WTC11 (cell line): Measurements from ENCODE around the gene SORCS2. TPM values are rescaled to one million over a fixed set of nuclear protein-coding genes. Genes with fewer than 3 reads are reported as not detected.

Source experiments
- ATAC-seq: fragments of 200-7000 bp; cut with Tn5 transposase; 2 replicates; pipeline ENCODE4 v1.10.0; 2021; ENCODE audit warnings: mild to moderate bottlenecking, moderate library complexity
- CTCF ChIA-PET: fragments of 300-600 bp; sonication (Branson Sonifier 250); formaldehyde crosslinking; loops from one replicate; lab custom pipeline; 2021; ENCODE audit warnings: antibody characterized with exemption; lab: Charles Lee
- POLR2A ChIA-PET: fragments of 350-600 bp; sonication (Branson Sonifier 250); formaldehyde crosslinking; loops from one replicate; lab custom pipeline; 2021; ENCODE audit warnings: antibody characterized with exemption; lab: Charles Lee
- DNase-seq: peaks from one replicate; pipeline ENCODE4 v3.0.0; 2021; ENCODE audit warnings: low spot score
- H3K27ac Mint-ChIP-seq: 2 replicates; pipeline ENCODE4 v1.8.0; 2021; ENCODE audit warnings: mixed read lengths
- H3K27me3 Mint-ChIP-seq: 2 replicates; pipeline ENCODE4 v1.8.0; 2021; ENCODE audit warnings: low read depth, mild to moderate bottlenecking, moderate library complexity, mixed read lengths
- H3K36me3 Mint-ChIP-seq: 2 replicates; pipeline ENCODE4 v1.8.0; 2021; ENCODE audit warnings: mixed read lengths
- H3K4me1 Mint-ChIP-seq: 2 replicates; pipeline ENCODE4 v1.8.0; 2022; ENCODE audit warnings: mixed read lengths
- H3K4me3 Mint-ChIP-seq: 2 replicates; pipeline ENCODE4 v1.8.0; 2021; ENCODE audit warnings: mild to moderate bottlenecking, moderate library complexity, mixed read lengths
- H3K9me3 Mint-ChIP-seq: 2 replicates; pipeline ENCODE4 v1.8.0; 2021; ENCODE audit warnings: mixed read lengths
- ELF4 ChIP-seq: sonication (generic); formaldehyde crosslinking; IDR thresholded peaks from 2 replicates; pipeline ENCODE4 v1.8.1; 2022; ENCODE audit warnings: low read depth, mild to moderate bottlenecking, moderate library complexity, missing genetic modification reagents
- FOXP4 ChIP-seq: sonication (generic); formaldehyde crosslinking; IDR thresholded peaks from 2 replicates; pipeline ENCODE4 v1.8.0; 2022; ENCODE audit warnings: mild to moderate bottlenecking, missing genetic modification reagents
- NFE2L1 ChIP-seq: sonication (generic); formaldehyde crosslinking; IDR thresholded peaks from 2 replicates; pipeline ENCODE4 v1.8.1; 2023; ENCODE audit warnings: missing genetic modification reagents
- PREB ChIP-seq: sonication (generic); formaldehyde crosslinking; IDR thresholded peaks from 2 replicates; pipeline ENCODE4 v1.8.1; 2022; ENCODE audit warnings: mild to moderate bottlenecking, missing genetic modification reagents, moderate library complexity, borderline replicate concordance
- SMAD3 ChIP-seq: sonication (generic); formaldehyde crosslinking; IDR thresholded peaks from 2 replicates; pipeline ENCODE4 v1.8.0; 2022; ENCODE audit warnings: missing genetic modification reagents, mild to moderate bottlenecking, borderline replicate concordance
- SP1 ChIP-seq: sonication (generic); formaldehyde crosslinking; conservative IDR thresholded peaks from 2 replicates; pipeline ENCODE4 v1.8.1; 2022; ENCODE audit warnings: missing genetic modification reagents
- TEAD4 ChIP-seq: sonication (generic); formaldehyde crosslinking; IDR thresholded peaks from 2 replicates; pipeline ENCODE4 v1.8.0; 2022; ENCODE audit warnings: mild to moderate bottlenecking, missing genetic modification reagents
- USF2 ChIP-seq: sonication (generic); formaldehyde crosslinking; IDR thresholded peaks from 2 replicates; pipeline ENCODE4 v1.8.1; 2023; ENCODE audit warnings: mild to moderate bottlenecking, missing genetic modification reagents, moderate library complexity
- ZNF121 ChIP-seq: sonication (generic); formaldehyde crosslinking; IDR thresholded peaks from 2 replicates; pipeline ENCODE4 v1.8.0; 2023; ENCODE audit warnings: missing genetic modification reagents
- ZNF219 ChIP-seq: sonication (generic); formaldehyde crosslinking; IDR thresholded peaks from 2 replicates; pipeline ENCODE4 v1.8.0; 2023; ENCODE audit warnings: missing genetic modification reagents, mild to moderate bottlenecking, borderline replicate concordance
- ZNF263 ChIP-seq: sonication (generic); formaldehyde crosslinking; IDR thresholded peaks from 2 replicates; pipeline ENCODE4 v1.8.1; 2022; ENCODE audit warnings: low read depth, mild to moderate bottlenecking, moderate library complexity, missing genetic modification reagents
- ZNF317 ChIP-seq: sonication (generic); formaldehyde crosslinking; IDR thresholded peaks from 2 replicates; pipeline ENCODE4 v1.8.1; 2023; ENCODE audit warnings: low read depth, mild to moderate bottlenecking, moderate library complexity, missing genetic modification reagents, borderline replicate concordance
- ZNF396 ChIP-seq: fragments of 250-450 bp; sonication (Bioruptor Pico); IDR thresholded peaks from 2 replicates; pipeline ENCODE4 v1.8.0; 2021; ENCODE audit warnings: mild to moderate bottlenecking, moderate library complexity, borderline replicate concordance
- ZNF416 ChIP-seq: fragments of 250-450 bp; sonication (Bioruptor Pico); IDR thresholded peaks from 2 replicates; pipeline ENCODE4 v1.9.0; 2021; ENCODE audit warnings: mild to moderate bottlenecking, inconsistent platforms
- ZNF671 ChIP-seq: fragments of 250-450 bp; sonication (Bioruptor Pico); IDR thresholded peaks from 2 replicates; pipeline ENCODE4 v1.8.0; 2021; ENCODE audit warnings: mild to moderate bottlenecking
- total RNA-seq: library from RNA; stranded (reverse); gene quantifications from 3 replicates; pipeline ENCODE4 v1.2.3, GENCODE V29; 2021
- TF ChIP-seq, protein P1 (sequence below): fragments of 250-450 bp; sonication (Bioruptor Pico); conservative IDR thresholded peaks from 2 replicates; pipeline ENCODE4 v1.9.0; 2021; ENCODE audit warnings: mild to moderate bottlenecking
- TF ChIP-seq, protein P2 (sequence below): fragments of 250-450 bp; sonication (Bioruptor Pico); IDR thresholded peaks from 2 replicates; pipeline ENCODE4 v1.9.0; 2021; ENCODE audit warnings: mild to moderate bottlenecking
- TF ChIP-seq, protein P3 (sequence below): sonication (generic); formaldehyde crosslinking; IDR thresholded peaks from 2 replicates; pipeline ENCODE4 v1.8.1; 2023; ENCODE audit warnings: mild to moderate bottlenecking, moderate library complexity, missing genetic modification reagents

Gene SORCS2
- total RNA-seq, 1 experiment from 2014 or later = 6.6 TPM

GRCh38 chr4:7777017-7777710 is 584.8 kb downstream of the SORCS2 start:
- H3K27ac Mint-ChIP-seq = no peak overlapping the region
- TF ChIP-seq ZNF671 (CRISPR knock-in tag) = no peak
- no peak for TF ChIP-seq NFE2L1
- TF ChIP-seq, protein P1, sequence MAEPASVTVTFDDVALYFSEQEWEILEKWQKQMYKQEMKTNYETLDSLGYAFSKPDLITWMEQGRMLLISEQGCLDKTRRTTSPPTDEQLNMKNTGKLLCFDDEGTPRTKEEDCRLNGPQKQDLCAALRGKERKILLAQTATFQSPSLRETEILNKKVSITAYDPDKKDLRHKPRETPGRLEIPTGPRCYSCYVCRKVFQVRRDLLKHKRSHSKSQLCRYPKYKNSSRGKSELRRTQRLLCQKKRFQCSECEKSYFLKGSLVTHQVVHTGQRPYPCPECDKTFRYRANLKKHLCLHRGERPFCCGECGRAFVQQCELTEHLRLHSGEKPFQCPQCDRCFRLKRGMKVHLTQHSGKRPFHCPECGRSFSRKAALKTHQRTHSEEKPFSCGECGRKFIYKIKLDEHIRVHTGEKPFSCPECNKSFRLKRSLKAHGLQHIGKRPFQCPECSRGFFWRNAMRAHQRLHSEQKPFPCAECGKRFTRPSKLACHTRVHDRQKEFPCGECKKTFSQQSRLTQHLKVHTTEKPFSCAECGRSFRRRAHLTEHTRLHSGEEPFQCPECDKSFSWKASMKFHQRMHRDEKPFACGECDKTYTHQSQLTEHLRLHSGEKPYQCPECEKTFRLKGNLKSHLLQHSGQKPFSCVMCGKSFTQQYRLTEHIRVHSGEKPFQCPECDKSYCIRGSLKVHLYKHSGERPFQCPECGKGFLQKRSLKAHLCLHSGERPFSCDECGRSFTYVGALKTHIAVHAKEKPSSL (CRISPR knock-in tag) = no peak
- TF ChIP-seq PREB (CRISPR knock-in tag) = no peak
- no peak for TF ChIP-seq TEAD4 (CRISPR knock-in tag)
- no peak for TF ChIP-seq ZNF396 (CRISPR knock-in tag)
- no peak for TF ChIP-seq FOXP4 (CRISPR knock-in tag)
- TF ChIP-seq, protein P2, sequence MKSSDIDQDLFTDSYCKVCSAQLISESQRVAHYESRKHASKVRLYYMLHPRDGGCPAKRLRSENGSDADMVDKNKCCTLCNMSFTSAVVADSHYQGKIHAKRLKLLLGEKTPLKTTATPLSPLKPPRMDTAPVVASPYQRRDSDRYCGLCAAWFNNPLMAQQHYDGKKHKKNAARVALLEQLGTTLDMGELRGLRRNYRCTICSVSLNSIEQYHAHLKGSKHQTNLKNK (CRISPR knock-in tag) = no peak
- TF ChIP-seq USF2 (CRISPR knock-in tag) = no peak
- TF ChIP-seq ZNF219 = no peak
- TF ChIP-seq, protein P3, sequence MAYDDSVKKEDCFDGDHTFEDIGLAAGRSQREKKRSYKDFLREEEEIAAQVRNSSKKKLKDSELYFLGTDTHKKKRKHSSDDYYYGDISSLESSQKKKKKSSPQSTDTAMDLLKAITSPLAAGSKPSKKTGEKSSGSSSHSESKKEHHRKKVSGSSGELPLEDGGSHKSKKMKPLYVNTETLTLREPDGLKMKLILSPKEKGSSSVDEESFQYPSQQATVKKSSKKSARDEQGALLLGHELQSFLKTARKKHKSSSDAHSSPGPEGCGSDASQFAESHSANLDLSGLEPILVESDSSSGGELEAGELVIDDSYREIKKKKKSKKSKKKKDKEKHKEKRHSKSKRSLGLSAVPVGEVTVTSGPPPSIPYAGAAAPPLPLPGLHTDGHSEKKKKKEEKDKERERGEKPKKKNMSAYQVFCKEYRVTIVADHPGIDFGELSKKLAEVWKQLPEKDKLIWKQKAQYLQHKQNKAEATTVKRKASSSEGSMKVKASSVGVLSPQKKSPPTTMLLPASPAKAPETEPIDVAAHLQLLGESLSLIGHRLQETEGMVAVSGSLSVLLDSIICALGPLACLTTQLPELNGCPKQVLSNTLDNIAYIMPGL (CRISPR knock-in tag) = no peak
- TF ChIP-seq SMAD3 (CRISPR knock-in tag) = no peak
- TF ChIP-seq ELF4 (CRISPR knock-in tag) = no peak
- no peak for TF ChIP-seq ZNF121
- TF ChIP-seq ZNF263 (CRISPR knock-in tag) = no peak
- no peak for TF ChIP-seq ZNF317 (CRISPR knock-in tag)
- TF ChIP-seq ZNF416 (CRISPR knock-in tag) = no peak
- TF ChIP-seq SP1 (CRISPR knock-in tag) = no peak
- H3K4me3 Mint-ChIP-seq = no peak overlapping the region
- ATAC-seq (no peak), DNase-seq (no peak)
- no peaks in the 10 kb centered on the region for H3K27me3 Mint-ChIP-seq
- H3K9me3 Mint-ChIP-seq = no peaks in the 10 kb centered on the region
- H3K36me3 Mint-ChIP-seq = peaks cover 43% of the 10 kb centered on the region
- peaks cover 8% of the 10 kb centered on the region for H3K4me1 Mint-ChIP-seq
- ChIA-PET POLR2A (no interaction called here), CTCF (interaction anchor here (3.6 kb wide), 1 partner anchor 25 kb away, joined by 13 read pairs; no protein-coding TSS in a partner anchor)
